HepG2 (cell line): ENCODE results near the gene ABCC5. TPM values are rescaled to one million over a fixed set of nuclear protein-coding genes. Genes with fewer than 3 reads are reported as not detected.
A peak's percentile ranks its signal among the peaks of the same experiment; 100 is the strongest.

Experiments used
- BRD4 ChIP-seq: sonication (generic); formaldehyde crosslinking; IDR thresholded peaks from 2 replicates; pipeline ENCODE4 v1.4.0; 2020; ENCODE audit warnings: missing genetic modification reagents
- HBP1 ChIP-seq: IDR thresholded peaks from 2 replicates; pipeline ENCODE4 v1.6.1; 2016; ENCODE audit warnings: low read depth, control low read depth
- HES4 ChIP-seq: sonication (generic); formaldehyde crosslinking; IDR thresholded peaks from 2 replicates; pipeline ENCODE4 v1.9.0; 2021; ENCODE audit warnings: mild to moderate bottlenecking, missing genetic modification reagents, borderline replicate concordance
- HINFP ChIP-seq: sonication (generic); formaldehyde crosslinking; IDR thresholded peaks from 2 replicates; pipeline ENCODE4 v1.4.0; 2020; ENCODE audit warnings: low read depth, mild to moderate bottlenecking, missing genetic modification reagents
- HNF1B ChIP-seq: sonication (generic); formaldehyde crosslinking; IDR thresholded peaks from 2 replicates; pipeline ENCODE4 v1.5.1; 2020; ENCODE audit warnings: mild to moderate bottlenecking, moderate library complexity, missing genetic modification reagents
- HOXA9 ChIP-seq: sonication (generic); formaldehyde crosslinking; IDR thresholded peaks from 2 replicates; pipeline ENCODE4 v1.8.1; 2022; ENCODE audit warnings: missing genetic modification reagents, mild to moderate bottlenecking, moderate library complexity, borderline replicate concordance
- LCORL ChIP-seq, 2 experiments: fragments of 450-650 bp in 1 of 2; sonication (generic) in 1 of 2; formaldehyde crosslinking in 1 of 2; IDR thresholded peaks; 2 replicates each; pipeline versions ENCODE4 v1.5.0 to v1.6.1; 2017 to 2020; ENCODE audit warnings: antibody characterized with exemption in 1 of 2, missing genetic modification reagents in 1 of 2
- MTF2 ChIP-seq: sonication (generic); formaldehyde crosslinking; IDR thresholded peaks from 2 replicates; pipeline ENCODE4 v1.5.0; 2020; ENCODE audit warnings: missing genetic modification reagents, borderline replicate concordance
- NR2C2 ChIP-seq: sonication (generic); formaldehyde crosslinking; IDR thresholded peaks from 2 replicates; pipeline ENCODE4 v1.4.0; 2020; ENCODE audit warnings: missing genetic modification reagents, mild to moderate bottlenecking, moderate library complexity, borderline replicate concordance
- PATZ1 ChIP-seq: sonication (generic); formaldehyde crosslinking; IDR thresholded peaks from 2 replicates; pipeline ENCODE4 v1.4.0; 2020; ENCODE audit warnings: missing genetic modification reagents
- SMARCE1 ChIP-seq: fragments of 450-650 bp; IDR thresholded peaks from 2 replicates; pipeline ENCODE4 v1.6.1; 2017; ENCODE audit warnings: borderline replicate concordance
- ZFP36 ChIP-seq: fragments of 150-350 bp; IDR thresholded peaks from 2 replicates; pipeline ENCODE4 v1.6.1; 2018; ENCODE audit warnings: borderline replicate concordance, low read length, low read depth; ENCODE audit not compliant: partially characterized antibody
- ZNF382 ChIP-seq: sonication (generic); formaldehyde crosslinking; IDR thresholded peaks from 2 replicates; pipeline ENCODE4 v1.5.0; 2020; ENCODE audit warnings: missing genetic modification reagents, mild to moderate bottlenecking, borderline replicate concordance
- ZNF598 ChIP-seq: sonication (generic); formaldehyde crosslinking; IDR thresholded peaks from 2 replicates; pipeline ENCODE4 v1.5.1; 2020; ENCODE audit warnings: mild to moderate bottlenecking, missing genetic modification reagents, borderline replicate concordance
- ZNF629 ChIP-seq: sonication (generic); formaldehyde crosslinking; conservative IDR thresholded peaks from 2 replicates; pipeline ENCODE4 v1.5.0; 2020; ENCODE audit warnings: missing genetic modification reagents
- ZNF839 ChIP-seq: sonication (generic); formaldehyde crosslinking; IDR thresholded peaks from 2 replicates; pipeline ENCODE4 v1.4.0; 2020; ENCODE audit warnings: missing genetic modification reagents, mild to moderate bottlenecking, borderline replicate concordance
- polyA plus RNA-seq, 8 experiments: library from polyadenylated mRNA; depleted of rRNA in 3 of 8; stranded (reverse) in 7 of 8; unstranded in 1 of 8; fragments of >200 nt; fragmentation: Illumina TruSeq in 4 of 8; extraction: Trizol in 4 of 8; gene quantifications; 2 replicates each; pipeline versions ENCODE4 v1.2.1 to v1.2.3, GENCODE V29; 2011 to 2016; ENCODE audit warnings: low read depth in 4 of 8, missing spikeins in 1 of 8, mixed read lengths in 1 of 8; ENCODE audit not compliant: insufficient read depth in 1 of 8
- total RNA-seq, 5 experiments: library from RNA; depleted of rRNA; stranded (reverse); fragments of >200 nt; fragmentation: Illumina TruSeq; extraction: Trizol; gene quantifications; 2 replicates each; pipeline ENCODE4 v1.2.3, GENCODE V29; 2016; ENCODE audit warnings: low read depth in 1 of 5

The ABCC5 gene
- total and polyA plus RNA-seq, 2 of the 13 experiments (the other 11 are each of a cell fraction or from before 2014, with no cell fraction given) = 12.5 to 12.7 TPM

GRCh38 chr3:184017672-184018423, at the start of gene ABCC5 (continued):
- TF ChIP-seq PATZ1 (CRISPR knock-in tag) = peak; percentile 93
- TF ChIP-seq ZNF598 (CRISPR knock-in tag) = peak; percentile 80; the same call in 1 of the 2 replicates
- TF ChIP-seq HBP1 = no peak
- TF ChIP-seq ZNF382 (CRISPR knock-in tag) = no peak
- TF ChIP-seq LCORL (IDR thresholded peaks at IDR 0.05) = no peak
- TF ChIP-seq LCORL (CRISPR knock-in tag; IDR thresholded peaks at IDR 0.05) = no peak
- TF ChIP-seq ZNF629 (CRISPR knock-in tag) = no peak; the same call in 1 of the 2 replicates
- no peak for TF ChIP-seq ZNF839 (CRISPR knock-in tag)
- peak; percentile 85 for TF ChIP-seq NR2C2 (CRISPR knock-in tag)
- peak; percentile 86 for TF ChIP-seq HNF1B
- TF ChIP-seq ZFP36 = no peak
- 0 out of 2 replicates have a peak, but pooled peaks have one; percentile 60 for TF ChIP-seq HINFP (CRISPR knock-in tag)
- TF ChIP-seq BRD4 (CRISPR knock-in tag) = no peak; the same call in 1 of the 2 replicates
- peak; percentile 90; the same call in 1 of the 2 replicates for TF ChIP-seq MTF2 (CRISPR knock-in tag)
- no peak for TF ChIP-seq HOXA9
- TF ChIP-seq HES4 (CRISPR knock-in tag) = peak; percentile 59; the same call in 1 of the 2 replicates
- TF ChIP-seq SMARCE1 = no peak
